ENCODE results near the gene CAMK1D.

CAMK1D gene

DNA sequence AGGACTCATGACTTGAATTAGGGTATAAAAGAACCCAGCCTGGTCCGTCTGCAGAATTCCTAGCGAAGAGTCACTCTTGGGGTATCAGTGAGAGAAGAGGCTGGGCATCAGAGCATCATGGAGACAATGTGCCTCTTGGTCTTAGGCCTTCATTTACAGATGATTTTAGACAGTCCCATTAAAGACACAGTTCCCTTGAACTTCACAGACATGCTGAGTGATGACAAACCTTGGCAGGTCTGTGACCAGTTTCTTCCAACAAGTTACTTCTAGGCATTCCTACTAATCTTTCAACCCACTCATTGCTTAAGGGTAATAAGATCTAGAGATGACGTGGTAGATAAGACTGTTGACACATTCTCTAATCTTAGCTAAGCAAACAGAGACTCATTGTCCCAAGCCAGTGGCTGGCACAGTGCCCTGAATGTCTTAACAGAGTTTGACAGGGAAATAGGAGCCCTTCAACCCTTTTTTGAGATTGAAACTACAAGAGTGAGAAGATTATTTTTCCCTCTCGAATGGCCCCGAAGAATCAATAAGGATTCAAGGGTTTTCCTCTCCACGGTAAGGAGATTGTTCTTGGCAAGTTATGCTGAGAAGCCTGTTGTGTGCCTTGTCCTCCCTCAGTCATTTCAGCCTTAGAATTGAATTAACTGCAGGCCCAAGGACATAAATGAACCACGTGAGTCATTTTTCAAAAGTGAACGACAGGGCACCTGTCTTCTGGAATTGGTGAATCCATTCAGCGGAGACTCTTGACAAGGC lies 371.1 kb downstream of the CAMK1D start (continued):
- TF ChIP-seq, protein P1, sequence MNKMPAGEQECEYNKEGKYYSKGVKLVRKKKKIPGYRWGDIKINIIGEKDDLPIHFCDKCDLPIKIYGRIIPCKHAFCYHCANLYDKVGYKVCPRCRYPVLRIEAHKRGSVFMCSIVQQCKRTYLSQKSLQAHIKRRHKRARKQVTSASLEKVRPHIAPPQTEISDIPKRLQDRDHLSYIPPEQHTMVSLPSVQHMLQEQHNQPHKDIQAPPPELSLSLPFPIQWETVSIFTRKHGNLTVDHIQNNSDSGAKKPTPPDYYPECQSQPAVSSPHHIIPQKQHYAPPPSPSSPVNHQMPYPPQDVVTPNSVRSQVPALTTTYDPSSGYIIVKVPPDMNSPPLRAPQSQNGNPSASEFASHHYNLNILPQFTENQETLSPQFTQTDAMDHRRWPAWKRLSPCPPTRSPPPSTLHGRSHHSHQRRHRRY (tag by site-specific recombination; IDR thresholded peaks at IDR 0.05): no peak
- 0 out of 2 replicates have a peak, but pooled peaks have one; percentile 53 for TF ChIP-seq ZNF10 (tag by site-specific recombination; IDR thresholded peaks at IDR 0.05)
- TF ChIP-seq, protein P2, sequence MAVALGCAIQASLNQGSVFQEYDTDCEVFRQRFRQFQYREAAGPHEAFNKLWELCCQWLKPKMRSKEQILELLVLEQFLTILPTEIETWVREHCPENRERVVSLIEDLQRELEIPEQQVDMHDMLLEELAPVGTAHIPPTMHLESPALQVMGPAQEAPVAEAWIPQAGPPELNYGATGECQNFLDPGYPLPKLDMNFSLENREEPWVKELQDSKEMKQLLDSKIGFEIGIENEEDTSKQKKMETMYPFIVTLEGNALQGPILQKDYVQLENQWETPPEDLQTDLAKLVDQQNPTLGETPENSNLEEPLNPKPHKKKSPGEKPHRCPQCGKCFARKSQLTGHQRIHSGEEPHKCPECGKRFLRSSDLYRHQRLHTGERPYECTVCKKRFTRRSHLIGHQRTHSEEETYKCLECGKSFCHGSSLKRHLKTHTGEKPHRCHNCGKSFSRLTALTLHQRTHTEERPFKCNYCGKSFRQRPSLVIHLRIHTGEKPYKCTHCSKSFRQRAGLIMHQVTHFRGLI (tag by site-specific recombination; IDR thresholded peaks at IDR 0.05): peak; percentile 51; the same call in 1 of the 2 replicates
- TF ChIP-seq ZFHX2 (tag by site-specific recombination; conservative IDR thresholded peaks at IDR 0.05): peak; percentile 91
- TF ChIP-seq ZNF76 (tag by site-specific recombination; IDR thresholded peaks at IDR 0.05; ENCODE audit: borderline replicate concordance, low read depth): no peak
- TF ChIP-seq ZNF112 (tag by site-specific recombination; IDR thresholded peaks at IDR 0.05): no peak
- TF ChIP-seq KLF7 (tag by site-specific recombination; IDR thresholded peaks at IDR 0.05; ENCODE audit: borderline replicate concordance): no peak
- no peak for TF ChIP-seq ZNF157 (tag by site-specific recombination; IDR thresholded peaks at IDR 0.05)
- TF ChIP-seq ZNF366 (tag by site-specific recombination; conservative IDR thresholded peaks at IDR 0.05): peak; percentile 95

DNA sequence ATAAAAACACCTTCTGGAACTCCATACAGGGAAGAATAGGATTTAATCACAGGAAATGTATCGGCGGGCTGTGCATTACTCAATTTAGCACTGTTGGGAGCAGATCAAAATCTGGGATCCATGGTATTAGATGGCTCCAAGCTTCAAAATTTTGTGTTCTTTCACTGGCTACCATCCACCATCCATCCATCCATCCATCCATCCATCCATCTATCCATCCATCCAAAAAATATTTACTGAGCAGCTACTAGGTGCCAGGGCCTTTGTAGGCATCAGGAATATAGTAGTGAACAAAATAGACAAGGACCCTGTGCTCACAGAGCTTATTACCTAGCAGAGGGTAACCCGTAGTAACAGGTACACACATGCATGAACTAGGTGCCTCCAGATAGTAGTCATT lies 372.0 kb downstream of the CAMK1D start:
- H3K9me3 ChIP-seq (ENCODE audit: control insufficient read depth, insufficient read depth, low read depth, low read length): no peaks in the 10 kb centered on the region
- H3K27ac ChIP-seq (ENCODE audit: extremely low read depth, low read depth, low read length): peak overlapping the region; percentile 83
- H3K4me3 ChIP-seq (ENCODE audit: low read depth, low read length): no peak overlapping the region
- POLR2A ChIA-PET: no interaction called here
- CTCF ChIA-PET: interaction anchor here (1.7 to 2.2 kb wide), 2 partner anchors 10 to 181 kb away, joined by 5 to 8 read pairs; no protein-coding TSS in a partner anchor
- no peaks in the 10 kb centered on the region for H3K36me3 ChIP-seq (ENCODE audit: control insufficient read depth in 2 of 2, insufficient read depth in 1 of 2, low read length in 2 of 2)
- peaks cover 16% of the 10 kb centered on the region for H3K4me1 ChIP-seq (ENCODE audit: control insufficient read depth, insufficient read depth, low read length)
- peak; percentile 62 for TF ChIP-seq ZNF366 (tag by site-specific recombination; conservative IDR thresholded peaks at IDR 0.05)
- TF ChIP-seq ZNF623 (tag by site-specific recombination; IDR thresholded peaks at IDR 0.05): no peak
- peak; percentile 77 for TF ChIP-seq ZNF664 (tag by site-specific recombination; IDR thresholded peaks at IDR 0.05)
- TF ChIP-seq, protein P3, sequence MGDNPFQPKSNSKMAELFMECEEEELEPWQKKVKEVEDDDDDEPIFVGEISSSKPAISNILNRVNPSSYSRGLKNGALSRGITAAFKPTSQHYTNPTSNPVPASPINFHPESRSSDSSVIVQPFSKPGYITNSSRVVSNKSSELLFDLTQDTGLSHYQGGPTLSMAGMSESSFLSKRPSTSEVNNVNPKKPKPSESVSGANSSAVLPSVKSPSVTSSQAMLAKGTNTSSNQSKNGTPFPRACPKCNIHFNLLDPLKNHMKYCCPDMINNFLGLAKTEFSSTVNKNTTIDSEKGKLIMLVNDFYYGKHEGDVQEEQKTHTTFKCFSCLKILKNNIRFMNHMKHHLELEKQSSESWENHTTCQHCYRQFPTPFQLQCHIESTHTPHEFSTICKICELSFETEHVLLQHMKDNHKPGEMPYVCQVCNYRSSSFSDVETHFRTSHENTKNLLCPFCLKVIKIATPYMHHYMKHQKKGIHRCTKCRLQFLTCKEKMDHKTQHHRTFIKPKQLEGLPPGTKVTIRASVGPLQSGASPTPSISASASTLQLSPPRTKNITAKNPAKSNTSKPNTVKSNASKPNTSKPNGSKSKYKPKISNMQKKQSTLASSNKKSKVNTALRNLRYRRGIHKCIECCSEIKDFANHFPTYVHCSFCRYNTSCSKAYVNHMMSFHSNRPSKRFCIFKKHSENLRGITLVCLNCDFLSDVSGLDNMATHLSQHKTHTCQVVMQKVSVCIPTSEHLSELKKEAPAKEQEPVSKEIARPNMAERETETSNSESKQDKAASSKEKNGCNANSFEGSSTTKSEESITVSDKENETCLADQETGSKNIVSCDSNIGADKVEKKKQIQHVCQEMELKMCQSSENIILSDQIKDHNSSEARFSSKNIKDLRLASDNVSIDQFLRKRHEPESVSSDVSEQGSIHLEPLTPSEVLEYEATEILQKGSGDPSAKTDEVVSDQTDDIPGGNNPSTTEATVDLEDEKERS (tag by site-specific recombination; IDR thresholded peaks at IDR 0.05): no peak
- TF ChIP-seq SP7 (tag by site-specific recombination; IDR thresholded peaks at IDR 0.05): no peak
- TF ChIP-seq, protein P2 (tag by site-specific recombination; IDR thresholded peaks at IDR 0.05): no peak
- TF ChIP-seq SALL2 (tag by site-specific recombination; IDR thresholded peaks at IDR 0.05; ENCODE audit: borderline replicate concordance): no peak

DNA sequence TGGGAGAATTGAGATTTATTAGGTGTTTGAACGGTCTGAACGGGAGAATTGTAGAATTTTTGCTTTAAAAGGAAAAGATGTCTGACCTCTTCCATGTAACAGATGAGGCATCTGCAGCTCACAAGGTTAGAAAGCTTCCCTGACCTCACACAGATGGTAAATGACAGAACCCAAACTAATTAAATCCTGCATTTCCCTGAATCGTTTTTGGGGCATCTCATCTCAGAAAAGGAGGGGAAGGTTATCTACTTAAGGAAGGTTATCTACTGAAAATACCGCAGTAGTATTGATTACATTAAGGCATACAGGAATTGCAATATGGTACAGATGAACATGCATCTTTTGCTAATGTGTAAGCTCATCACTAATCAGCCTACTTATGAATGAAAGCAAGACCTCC lies 373.9 kb downstream of the CAMK1D start:
- no peaks in the 10 kb centered on the region for H3K9me3 ChIP-seq (ENCODE audit: control insufficient read depth, insufficient read depth, low read depth, low read length)
- no peaks in the 10 kb centered on the region for H3K36me3 ChIP-seq (ENCODE audit: control insufficient read depth in 2 of 2, insufficient read depth in 1 of 2, low read length in 2 of 2)
- H3K4me1 ChIP-seq (ENCODE audit: control insufficient read depth, insufficient read depth, low read length): peaks cover 16% of the 10 kb centered on the region
- ChIA-PET CTCF (interaction anchor here (1.9 kb wide), 1 partner anchor 12 kb away, joined by 5 read pairs; no protein-coding TSS in a partner anchor), POLR2A (no interaction called here)
- H3K4me3 ChIP-seq (ENCODE audit: low read depth, low read length): no peak overlapping the region
- no peak overlapping the region for H3K27ac ChIP-seq (ENCODE audit: extremely low read depth, low read depth, low read length)
- TF ChIP-seq, protein P4, sequence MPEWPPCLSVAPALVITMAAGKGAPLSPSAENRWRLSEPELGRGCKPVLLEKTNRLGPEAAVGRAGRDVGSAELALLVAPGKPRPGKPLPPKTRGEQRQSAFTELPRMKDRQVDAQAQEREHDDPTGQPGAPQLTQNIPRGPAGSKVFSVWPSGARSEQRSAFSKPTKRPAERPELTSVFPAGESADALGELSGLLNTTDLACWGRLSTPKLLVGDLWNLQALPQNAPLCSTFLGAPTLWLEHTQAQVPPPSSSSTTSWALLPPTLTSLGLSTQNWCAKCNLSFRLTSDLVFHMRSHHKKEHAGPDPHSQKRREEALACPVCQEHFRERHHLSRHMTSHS (tag by site-specific recombination; IDR thresholded peaks at IDR 0.05): no peak
- TF ChIP-seq, protein P5, sequence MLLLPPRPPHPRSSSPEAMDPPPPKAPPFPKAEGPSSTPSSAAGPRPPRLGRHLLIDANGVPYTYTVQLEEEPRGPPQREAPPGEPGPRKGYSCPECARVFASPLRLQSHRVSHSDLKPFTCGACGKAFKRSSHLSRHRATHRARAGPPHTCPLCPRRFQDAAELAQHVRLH (tag by site-specific recombination; IDR thresholded peaks at IDR 0.05): no peak
- no peak for TF ChIP-seq ZNF610 (tag by site-specific recombination; IDR thresholded peaks at IDR 0.05; ENCODE audit: borderline replicate concordance)
- no peak for TF ChIP-seq YY1 (tag by site-specific recombination; IDR thresholded peaks at IDR 0.05)
- TF ChIP-seq, protein P6, sequence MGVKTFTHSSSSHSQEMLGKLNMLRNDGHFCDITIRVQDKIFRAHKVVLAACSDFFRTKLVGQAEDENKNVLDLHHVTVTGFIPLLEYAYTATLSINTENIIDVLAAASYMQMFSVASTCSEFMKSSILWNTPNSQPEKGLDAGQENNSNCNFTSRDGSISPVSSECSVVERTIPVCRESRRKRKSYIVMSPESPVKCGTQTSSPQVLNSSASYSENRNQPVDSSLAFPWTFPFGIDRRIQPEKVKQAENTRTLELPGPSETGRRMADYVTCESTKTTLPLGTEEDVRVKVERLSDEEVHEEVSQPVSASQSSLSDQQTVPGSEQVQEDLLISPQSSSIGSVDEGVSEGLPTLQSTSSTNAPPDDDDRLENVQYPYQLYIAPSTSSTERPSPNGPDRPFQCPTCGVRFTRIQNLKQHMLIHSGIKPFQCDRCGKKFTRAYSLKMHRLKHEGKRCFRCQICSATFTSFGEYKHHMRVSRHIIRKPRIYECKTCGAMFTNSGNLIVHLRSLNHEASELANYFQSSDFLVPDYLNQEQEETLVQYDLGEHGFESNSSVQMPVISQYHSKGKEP (tag by site-specific recombination; IDR thresholded peaks at IDR 0.05): no peak

All from HEK293 (cell line).